Measurements from ENCODE around the gene CYP19A1.

The CYP19A1 gene

DNA sequence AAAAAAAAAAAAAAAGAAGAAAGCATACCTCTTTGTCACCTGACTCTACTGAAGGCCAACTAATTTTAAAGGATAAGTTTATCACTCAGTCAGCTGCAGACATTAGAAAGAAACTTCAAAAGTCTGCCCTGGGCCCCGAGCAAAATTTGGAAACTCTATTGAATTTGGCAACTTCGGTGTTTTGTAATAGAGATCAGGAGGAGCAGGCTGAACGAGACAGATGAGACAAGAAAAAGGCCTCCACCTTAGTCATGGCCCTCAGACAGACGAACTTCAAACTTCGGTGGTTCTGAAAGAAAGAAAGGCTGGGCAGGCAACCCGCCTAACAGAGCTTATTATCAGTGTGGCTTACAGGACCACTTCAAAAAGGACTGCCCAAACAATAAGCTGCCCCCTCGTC is 21.6 kb upstream of the CYP19A1 start:
- no peak for DNase-seq (ENCODE audit: low read depth in 3 of 3)

DNA sequence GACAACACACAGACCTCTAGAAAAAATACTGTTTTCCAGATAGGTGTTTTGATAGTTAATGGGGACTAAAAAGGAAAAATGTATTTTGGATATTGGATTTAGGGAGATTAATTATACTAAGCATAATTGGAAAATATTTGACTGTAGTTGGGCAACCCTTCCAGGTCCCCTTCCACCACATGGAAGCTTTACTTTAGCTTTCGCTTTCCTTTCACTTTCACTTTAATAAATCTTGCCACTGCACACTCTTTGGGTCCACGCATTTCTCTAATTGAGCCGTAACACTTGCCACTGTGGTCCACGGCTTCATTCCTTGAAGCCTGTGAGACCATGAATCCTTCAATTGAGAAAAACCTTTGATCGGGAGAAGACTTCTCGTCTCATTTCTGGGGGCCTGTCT is 18.6 kb upstream of the CYP19A1 start:
- DNase-seq (ENCODE audit: low read depth in 3 of 3) = no peak

DNA sequence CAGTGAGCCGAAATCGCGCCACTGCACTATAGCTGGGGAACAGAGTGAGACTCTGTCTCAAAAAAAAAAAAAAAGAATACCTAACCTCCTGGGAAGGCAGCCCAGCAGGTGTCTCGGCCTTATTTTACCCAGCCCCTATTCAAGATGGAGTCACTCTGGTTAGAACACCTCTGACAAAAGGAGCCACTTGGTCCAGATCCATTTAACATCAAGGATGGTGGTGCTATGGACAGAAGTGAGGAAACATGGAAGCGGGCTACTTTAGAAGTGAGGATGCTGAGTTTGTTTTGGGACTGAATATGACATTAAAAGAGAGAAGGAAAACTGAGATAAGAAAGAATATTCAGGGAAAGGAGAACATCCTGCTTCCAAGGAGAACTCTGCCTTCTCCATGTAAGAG is 17.8 kb upstream of the CYP19A1 start:
- no peak for DNase-seq (ENCODE audit: low read depth in 3 of 3)

DNA sequence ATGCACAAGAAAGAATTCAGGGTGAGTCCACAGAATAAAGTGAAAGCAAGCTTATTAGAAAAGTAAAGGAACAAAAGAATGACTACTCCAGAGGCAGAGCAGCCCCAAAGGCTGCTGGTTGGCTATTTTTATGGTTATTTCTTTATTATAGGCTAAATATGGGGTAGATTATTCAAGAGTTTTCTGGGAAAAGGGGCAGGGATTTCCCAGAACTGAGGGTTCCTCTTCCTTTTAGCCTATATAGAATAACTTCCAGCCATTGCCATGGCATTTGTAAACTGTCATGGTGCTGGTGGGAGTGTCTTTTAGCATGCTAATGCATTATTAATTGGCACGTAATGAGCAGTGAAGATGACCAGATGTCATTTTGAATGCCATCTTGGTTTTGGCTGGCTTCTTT is 16.7 kb upstream of the CYP19A1 start:
- no peak for DNase-seq (ENCODE audit: low read depth in 3 of 3)

DNA sequence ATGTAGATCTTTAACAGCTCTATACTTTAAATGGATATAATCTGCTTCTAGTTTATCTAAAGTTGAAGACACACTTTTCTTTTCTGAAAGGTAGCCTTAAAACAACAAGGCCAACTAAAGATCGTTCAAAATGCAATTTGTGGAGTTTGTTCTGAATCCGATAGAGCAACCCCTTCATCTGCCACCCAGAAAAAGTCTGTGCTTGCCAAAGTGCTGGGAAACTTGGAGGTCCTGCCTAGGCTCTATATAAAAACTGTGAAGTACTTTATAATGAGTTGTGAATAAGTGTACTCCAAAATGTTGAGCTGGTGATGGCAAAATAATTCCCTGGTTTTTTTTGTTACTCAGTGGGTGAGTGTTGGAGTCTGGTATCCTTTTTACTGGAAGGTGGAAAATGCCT is 15.6 kb upstream of the CYP19A1 start:
- no peak for DNase-seq (ENCODE audit: low read depth in 3 of 3)

DNA sequence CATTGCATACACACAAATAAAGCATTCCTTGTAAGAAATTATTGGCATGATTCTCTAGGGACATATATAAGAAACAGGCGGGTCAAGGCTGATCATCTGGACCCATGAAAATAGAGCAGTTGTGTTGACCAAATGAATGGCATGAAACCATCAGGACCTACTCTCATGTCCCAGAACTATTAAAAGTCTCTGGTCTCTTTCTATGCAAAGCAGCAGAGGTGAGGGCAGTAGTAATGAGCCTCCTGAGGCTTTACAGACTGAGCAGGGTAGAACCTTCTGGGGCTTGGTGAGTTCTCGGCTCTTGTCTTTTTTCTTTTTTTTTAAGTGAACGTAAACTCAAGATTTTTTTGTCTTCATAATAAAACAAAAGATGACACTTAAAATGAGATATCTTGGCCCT is 12.3 kb upstream of the CYP19A1 start:
- no peak for DNase-seq (ENCODE audit: low read depth in 3 of 3)

DNA sequence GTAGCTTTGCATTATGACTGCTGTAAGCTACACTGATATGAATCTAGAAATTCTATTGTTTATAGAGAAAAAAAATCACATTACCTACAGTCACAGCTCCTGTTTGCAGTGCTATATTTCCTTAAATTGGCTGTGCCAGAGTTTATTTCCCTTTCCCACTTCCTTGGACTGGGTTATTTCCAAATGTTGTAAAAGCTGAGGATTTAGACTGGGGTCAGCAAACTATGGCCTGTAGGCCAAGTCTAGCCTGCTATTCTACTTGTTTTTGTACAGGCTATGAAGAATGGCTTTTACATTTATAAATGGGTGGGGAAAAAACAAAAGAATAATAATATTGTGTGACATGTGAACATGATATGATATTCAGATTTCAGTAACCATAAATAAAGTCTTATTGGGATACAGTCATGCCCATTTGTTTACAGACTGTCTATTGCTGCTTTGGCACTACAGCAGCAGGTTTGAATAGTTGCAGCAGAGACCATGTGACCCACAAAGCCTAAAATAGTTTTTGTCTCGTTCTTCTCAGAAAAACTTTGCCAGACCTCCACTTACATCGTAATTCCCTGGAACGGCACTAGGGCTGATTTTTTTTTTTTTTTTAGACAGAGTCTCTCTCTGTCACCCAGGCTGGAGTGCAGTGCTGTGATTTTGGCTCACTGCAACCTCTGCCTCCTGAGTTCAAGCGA is 10.9 kb upstream of the CYP19A1 start:
- DNase-seq (ENCODE audit: low read depth in 3 of 3) = no peak

DNA sequence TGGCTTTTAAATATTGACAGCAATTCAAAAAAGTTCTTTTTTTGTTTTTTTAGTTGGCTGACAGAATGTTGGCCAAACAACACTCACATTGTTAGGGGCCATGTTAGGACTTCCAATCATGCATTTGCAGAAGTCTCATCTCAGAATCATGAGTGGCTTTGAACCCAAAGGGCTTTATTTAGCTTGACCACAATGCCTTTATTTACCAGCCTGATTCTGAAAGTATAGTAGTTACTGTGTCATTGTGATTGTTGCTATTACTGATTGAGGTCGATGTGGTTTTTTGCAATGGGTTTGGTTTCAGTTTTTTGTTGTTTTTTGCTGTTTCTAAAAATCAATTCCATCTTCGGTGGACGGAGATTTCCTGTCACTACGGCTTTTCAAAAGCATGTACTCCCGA is 10.3 kb upstream of the CYP19A1 start:
- no peak for DNase-seq (ENCODE audit: low read depth in 3 of 3)

DNA sequence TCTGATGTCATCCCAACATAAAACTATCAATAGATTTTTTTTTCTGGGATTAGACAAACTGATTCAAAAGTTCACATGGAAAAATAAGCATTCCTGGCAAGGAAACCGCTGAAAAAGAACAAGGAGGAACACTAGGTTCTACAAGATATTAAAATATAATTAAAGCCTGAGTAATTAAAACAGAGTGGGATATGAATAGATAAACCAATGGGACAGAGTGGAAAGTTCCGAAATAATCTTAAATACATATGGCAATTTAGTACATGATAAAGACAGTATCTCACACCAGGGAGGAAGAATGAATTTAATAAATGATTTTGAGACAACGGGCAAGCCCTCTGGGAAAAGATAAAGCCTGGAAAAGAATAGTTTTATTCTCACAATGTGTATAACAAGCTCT is 7.7 kb upstream of the CYP19A1 start:
- no peak for DNase-seq (ENCODE audit: low read depth in 3 of 3)

DNA sequence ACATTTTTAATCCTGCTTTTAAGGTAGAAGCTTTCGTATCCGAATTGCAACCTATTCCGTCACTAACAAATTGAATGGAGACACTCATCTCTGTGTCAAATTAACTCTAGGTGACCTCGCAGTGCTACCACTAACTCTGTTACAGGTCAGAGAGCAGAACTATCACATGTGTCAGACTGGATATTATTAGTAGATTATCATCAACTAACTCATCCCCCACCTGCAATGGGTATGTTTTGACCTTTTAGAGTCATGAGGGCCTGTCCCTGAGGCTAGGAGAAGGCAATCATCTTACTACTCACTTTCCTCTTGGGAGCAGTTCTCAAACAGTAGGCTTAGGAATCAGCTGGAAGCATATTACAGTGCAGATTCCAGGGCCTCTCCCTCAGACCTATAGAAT is 5.1 kb upstream of the CYP19A1 start:
- no peak for DNase-seq (ENCODE audit: low read depth in 3 of 3)

DNA sequence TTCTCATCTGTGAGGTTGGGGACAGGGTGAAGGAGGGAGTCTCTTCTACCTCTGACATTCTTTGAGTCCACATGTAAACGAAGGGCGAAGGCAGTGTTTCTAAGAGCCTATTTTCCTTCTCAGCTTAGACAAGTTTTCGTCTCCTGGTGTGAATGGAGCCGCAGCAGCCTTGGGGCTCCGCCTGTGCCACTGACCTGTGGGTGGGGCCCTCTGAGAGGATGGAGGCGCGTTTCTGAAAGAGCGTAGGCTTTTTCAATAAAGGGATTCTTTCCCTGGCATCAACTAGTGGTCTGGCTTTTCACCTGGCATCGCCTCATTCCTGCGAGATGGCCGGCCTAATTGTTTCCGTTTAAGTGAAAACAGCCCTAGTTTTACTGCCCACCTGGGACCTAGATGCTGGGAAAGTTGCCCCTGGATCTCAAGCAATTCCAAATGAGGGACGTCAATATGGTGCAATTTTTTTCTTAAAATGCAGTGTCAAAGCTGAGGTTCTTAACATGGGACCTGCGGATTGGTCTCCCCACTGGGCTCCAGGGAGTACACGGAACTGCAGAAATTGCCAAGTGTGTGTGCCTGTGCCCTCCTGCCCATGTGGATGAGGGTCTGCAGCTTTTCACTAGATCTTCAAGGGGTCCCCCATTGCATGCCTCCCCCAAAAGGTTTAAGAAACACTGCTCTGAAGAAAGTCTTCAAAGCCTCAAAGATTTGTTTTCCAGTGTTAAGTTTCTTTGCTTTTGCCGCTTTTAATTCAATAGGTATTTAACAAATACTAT is 4.0 kb upstream of the CYP19A1 start:
- DNase-seq (ENCODE audit: low read depth in 3 of 3) = no peak

DNA sequence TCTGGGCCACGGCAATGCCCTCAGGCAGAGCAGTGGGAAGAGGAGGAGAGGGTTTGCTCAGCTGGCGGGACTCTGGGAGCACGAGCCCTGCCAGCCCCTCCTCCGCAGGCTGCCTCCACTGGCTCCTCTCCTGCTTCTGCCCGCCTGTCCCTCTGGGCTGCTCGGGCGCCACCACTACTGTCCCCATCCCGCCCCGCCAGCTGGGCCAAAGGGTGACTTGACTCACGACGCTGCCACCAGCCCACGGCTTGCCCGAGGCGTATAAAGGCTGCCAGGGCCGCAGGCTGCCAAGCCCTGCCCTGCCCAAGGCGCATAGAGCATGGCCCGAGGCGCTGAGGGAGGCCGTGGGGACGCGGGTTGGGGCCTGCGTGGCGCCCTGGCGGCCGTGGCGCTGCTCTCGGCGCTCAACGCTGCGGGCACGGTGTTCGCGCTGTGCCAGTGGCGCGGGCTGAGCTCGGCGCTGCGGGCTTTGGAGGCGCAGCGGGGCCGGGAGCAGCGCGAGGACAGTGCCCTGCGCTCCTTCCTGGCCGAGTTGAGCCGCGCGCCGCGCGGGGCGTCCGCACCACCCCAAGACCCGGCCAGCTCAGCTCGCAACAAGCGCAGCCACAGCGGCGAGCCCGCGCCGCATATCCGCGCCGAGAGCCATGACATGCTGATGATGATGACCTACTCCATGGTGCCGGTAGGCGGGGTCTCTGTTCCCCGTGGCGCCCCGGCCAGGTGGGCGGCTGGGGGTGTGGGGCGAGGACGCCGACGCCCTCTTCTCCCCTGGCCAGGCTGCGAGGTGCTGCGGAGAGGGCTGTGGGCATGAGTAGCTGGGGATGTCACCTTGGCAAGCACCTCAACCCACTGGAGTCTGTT is 3.2 kb upstream of the CYP19A1 start, which contains the start of gene GLDN:
Gene GLDN (plus strand): TSS at position 290 of the 861 bp plus-strand sequence. CDS start 30 bp downstream, at position 320.
- DNase-seq (ENCODE audit: low read depth in 3 of 3) = no peak

DNA sequence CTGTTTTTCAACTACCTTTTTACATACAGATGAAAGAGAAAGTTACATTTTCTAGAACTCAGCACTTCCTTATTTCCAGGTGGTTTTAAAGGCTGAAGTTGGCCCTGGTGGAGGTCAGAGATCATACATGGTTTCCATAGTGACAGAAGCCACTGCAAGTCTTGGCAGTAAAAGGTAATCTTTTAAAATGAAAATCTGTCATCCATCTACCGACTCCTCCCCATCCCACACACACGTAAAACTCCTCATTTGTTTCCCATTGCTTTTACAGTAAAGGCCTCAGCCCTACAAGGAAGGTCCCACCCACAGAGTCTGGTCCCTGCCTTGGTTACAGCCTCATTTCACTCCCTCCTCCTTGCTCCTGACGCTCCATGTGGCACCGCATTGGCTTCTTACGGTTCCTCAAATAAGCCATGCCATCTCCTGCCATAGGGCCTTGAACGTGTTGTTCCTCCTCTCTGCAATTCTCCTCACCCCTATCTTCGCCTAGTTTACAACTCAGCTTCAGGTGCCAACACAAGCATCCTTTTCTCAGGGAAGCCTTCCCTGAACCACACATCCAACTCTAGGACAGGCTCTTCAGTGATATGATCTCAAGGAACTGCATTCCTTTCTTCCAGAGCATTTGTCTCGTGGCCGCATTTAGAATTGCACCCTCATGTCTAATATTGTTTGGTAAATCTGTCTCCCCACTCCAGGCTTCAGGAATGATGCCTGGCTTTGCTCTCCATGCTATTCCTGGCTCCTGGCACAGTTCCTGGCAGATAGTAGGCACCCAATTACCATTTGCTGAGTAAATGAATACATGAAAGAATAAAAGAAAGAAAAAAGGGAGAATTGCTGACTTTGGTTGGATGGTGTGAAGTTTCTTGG is 2.6 kb downstream of the CYP19A1 start:
- no peak for DNase-seq (ENCODE audit: low read depth in 3 of 3)

DNA sequence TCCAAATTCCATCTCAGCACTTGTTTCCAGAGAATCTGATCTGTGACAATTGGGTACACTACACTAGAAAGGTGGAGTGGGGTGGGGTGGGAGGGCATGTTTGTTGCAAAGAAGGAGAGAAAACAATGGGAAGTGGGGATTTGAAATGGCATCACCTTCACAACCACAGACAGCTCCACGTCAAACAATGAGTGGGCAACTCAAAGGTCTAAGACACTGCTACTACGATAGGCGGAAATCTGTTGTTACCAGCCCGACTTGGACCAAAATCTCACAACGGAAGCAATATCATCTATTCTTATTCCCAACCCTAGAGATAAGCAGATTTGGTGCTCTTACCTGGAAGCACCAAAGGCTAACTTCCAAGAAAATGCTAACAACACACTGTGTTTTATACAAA is 3.3 kb downstream of the CYP19A1 start:
- DNase-seq (ENCODE audit: low read depth in 3 of 3) = no peak

DNA sequence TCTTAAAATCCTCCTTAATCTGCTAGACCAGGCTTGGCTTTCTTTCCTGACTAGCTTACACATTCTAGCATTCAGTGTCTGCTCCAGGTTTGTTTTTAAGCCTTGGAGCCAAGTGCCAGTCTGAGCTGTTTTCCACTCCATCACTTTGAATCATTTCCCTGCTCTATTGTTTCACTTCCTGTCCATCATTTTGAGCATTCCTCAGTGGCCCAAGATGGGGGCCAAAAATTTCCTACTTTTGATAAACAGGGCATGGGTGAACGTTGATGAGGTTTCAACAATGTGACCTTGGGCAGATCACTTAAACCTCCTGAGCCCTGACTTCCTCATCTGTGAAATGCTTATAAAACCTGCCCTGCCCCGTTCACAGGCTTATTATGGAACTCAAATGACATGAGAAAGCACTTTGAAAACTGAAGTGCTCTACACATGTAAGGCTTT is 4.4 kb downstream of the CYP19A1 start:
- no peak for DNase-seq (ENCODE audit: low read depth in 3 of 3)

DNA sequence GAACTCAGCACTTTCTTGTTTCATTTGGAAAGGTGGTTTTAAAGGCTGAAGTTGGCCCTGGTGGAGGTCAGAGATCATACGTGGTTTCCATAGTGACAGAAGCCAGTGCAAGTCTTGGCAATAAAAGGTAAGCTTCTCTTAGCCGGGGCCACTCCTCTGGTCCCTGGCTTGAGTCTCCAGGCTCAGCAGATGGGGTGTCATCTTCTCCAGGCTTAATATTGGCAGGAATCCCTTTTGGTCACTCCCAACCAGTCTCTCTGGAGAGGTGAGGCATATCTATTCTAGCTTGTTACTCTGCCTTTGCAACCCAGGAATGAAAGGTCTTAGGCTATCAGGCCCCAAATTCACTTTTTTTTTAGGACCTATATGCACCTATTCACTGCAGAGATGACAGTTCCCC is 4.8 kb downstream of the CYP19A1 start:
- no peak for DNase-seq (ENCODE audit: low read depth in 3 of 3)

DNA sequence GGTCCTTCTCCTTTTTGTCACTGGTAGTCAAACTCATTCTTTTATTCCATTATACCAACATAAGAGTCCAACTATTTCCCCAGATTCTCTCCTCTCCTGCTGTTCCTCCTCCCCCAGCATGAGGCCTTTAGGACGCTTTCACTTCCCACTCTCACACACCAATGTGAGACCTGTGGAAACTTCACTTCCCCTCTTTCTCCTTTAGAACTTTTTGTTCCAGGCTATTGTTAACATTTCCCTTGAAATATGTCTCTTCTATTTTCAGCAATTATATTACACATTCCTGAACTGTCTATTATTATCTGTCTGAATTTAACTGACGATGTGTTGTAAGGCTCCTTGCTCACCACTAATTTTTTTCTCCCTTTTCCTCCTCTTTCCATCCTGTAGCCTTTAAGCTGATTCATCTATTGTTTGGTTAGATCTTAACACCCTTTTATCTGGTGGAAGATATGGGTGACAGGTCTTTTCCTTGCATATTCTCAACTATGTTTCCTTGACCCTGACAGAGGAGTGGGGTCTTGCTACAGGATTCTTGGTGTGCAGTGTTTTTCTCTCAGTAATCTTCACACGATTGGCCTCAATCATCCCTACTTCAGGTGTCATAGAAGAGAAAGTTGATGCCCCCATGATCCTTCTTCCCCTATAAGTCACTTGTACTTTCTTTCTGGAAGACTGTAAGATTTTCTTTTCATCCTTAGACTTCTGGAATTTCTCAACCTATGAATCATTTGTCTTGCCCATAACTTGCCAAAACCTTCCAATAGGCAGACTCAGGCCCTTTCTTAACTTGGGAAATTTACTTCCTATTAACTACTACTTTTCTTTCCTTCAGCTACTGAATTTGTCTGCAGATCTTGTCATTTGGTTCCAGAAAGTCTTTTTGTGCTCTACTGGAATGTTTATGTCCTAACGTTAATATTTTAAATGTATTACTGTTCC is 5.9 kb downstream of the CYP19A1 start:
- DNase-seq (ENCODE audit: low read depth in 3 of 3) = no peak

DNA sequence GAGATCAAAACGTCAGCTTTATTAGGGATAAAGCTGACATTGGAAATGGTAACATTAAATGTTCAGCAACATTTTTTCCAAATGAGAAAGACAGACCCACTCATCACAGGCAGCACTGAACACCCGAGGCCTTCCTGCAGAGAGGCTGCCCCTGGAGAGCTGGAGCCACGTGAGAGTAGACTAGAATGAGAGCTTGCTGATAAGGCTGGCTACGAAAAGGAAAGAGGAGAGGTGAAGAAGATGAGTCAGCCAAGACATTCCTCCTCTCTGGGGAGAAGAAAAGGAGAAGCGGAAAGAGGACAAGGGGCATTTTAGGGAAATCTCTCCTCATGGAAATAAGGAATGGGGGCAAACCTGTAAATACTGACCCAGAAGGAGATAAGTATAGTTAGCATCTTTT is 7.3 kb downstream of the CYP19A1 start:
- no peak for DNase-seq (ENCODE audit: low read depth in 3 of 3)

DNA sequence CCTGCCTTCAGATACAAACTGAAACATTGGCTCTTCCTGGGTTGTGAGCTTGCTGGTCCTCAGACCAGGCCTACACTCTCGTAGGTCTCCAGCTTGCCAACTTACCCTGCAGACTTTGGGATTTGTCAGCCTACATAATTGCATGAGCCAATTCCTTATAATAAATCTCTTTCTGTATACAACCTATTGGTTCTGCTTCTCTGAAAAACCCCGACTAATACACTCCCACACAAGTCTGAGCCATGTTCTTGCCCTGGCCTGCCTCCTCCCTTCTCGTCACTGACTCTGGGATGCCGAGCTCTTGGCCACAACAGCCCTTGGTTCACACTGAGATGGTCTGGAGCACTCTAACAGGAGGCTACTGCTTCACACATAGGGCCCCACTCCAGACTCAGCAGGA is 9.5 kb downstream of the CYP19A1 start:
- DNase-seq (ENCODE audit: low read depth in 3 of 3) = no peak

DNA sequence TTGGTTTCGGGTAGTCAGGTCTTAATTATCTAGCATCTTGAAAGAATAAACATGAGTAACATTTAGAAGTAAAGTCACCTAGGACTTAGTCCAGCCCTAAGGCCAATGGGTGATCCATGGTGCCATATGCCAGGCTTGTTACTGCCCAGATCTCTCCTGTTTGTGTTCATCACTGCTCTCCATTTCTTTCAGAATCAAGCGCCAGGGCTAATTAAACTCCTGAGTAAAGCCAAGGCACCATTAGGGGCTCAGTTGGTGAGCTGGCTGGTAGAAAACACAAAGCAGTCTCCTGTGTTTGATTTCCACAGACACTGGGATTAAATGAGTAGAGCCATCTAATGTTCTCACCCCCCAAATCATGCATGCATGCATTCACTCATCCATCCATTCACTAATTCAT is 11.3 kb downstream of the CYP19A1 start:
- no peak for DNase-seq (ENCODE audit: low read depth in 3 of 3)
